Upper lobe of left lung (tissue), 6 donors: Measurements from ENCODE around the gene KIF5A. TPM values are rescaled to one million over a fixed set of nuclear protein-coding genes. Genes with fewer than 3 reads are reported as not detected.
"Not testable (repeated sequence)": the region's sequence is repeated elsewhere in the genome, so short reads cannot be mapped to it uniquely, and the experiment has no call there.

Experiments used
- ATAC-seq, 2 donors: fragments of 200-7000 bp; cut with Tn5 transposase; one replicate each; pipeline ENCODE4 v1.9.1; 2022; ENCODE audit warnings: mild to moderate bottlenecking in 2 of 2, moderate library complexity in 2 of 2; ENCODE audit not compliant: low FRiP score in 2 of 2
- DNase-seq, 2 donors: peaks; one replicate each; pipeline ENCODE4 v3.0.0-alpha.2; 2019 to 2020
- H3K27ac ChIP-seq, 4 donors: fragments of 200-600 bp; sonication (generic); one replicate each; pipeline ENCODE4 v1.5.1; 2016 to 2019
- H3K27me3 ChIP-seq, 4 donors: fragments of 200-600 bp; sonication (generic); one replicate each; pipeline ENCODE4 v1.5.1; 2017 to 2019
- H3K36me3 ChIP-seq, 4 donors: fragments of 200-600 bp; sonication (generic); one replicate each; pipeline ENCODE4 v1.5.1; 2016 to 2019
- H3K4me1 ChIP-seq, 4 donors: fragments of 200-600 bp; sonication (generic); one replicate each; pipeline ENCODE4 v1.5.1; 2018 to 2019
- H3K4me3 ChIP-seq, 4 donors: fragments of 200-600 bp; sonication (generic); one replicate each; pipeline ENCODE4 v1.5.1; 2017 to 2019; ENCODE audit warnings: mild to moderate bottlenecking in 2 of 4, moderate library complexity in 1 of 4
- H3K9me3 ChIP-seq, 4 donors: fragments of 200-600 bp; sonication (generic); one replicate each; pipeline ENCODE4 v1.5.1; 2018 to 2019
- CTCF ChIP-seq, 6 experiments: fragments of 450-650 bp in 4 of 6; fragments of 200-600 bp in 2 of 6; sonication (generic) in 2 of 6; IDR thresholded peaks; one replicate each; pipeline ENCODE4 v1.5.1; 2016 to 2019; ENCODE audit warnings: antibody characterized with exemption in 6 of 6
- EP300 ChIP-seq, 4 donors: sonication (generic); formaldehyde crosslinking; IDR thresholded peaks; one replicate each; pipeline ENCODE4 v1.5.1; 2017; ENCODE audit warnings: antibody characterized with exemption in 4 of 4, control low read depth in 2 of 4
- POLR2A ChIP-seq, 4 donors: fragments of 450-650 bp; IDR thresholded peaks; one replicate each; pipeline ENCODE4 v1.5.1; 2016 to 2017; ENCODE audit warnings: antibody characterized with exemption in 4 of 4, mild to moderate bottlenecking in 2 of 4
- POLR2AphosphoS5 ChIP-seq, 2 donors: sonication (generic); formaldehyde crosslinking; IDR thresholded peaks; one replicate each; pipeline ENCODE4 v1.5.1; 2017; ENCODE audit warnings: antibody characterized with exemption in 2 of 2
- WGBS, 2 donors: methylation state at CpG; one replicate each; pipeline ENCODE4 v1.1.5; 2017 to 2018; 5-methylcytosine and 5-hydroxymethylcytosine counted together
- total RNA-seq, 6 donors: library from RNA; depleted of rRNA in 4 of 6; stranded (reverse); fragments of >200 nt in 4 of 6; gene quantifications; one replicate each; pipeline versions ENCODE4 v1.1.0 to v1.2.1, GENCODE V29; 2016 to 2021
- donor health status: DM: no; HTN: no; CAD: no; lungs with moderate emphysema.
- donor health status: DM: no; HTN: yes; CAD: no; lungs with severe emphysema.

KIF5A gene
- total RNA-seq, 6 donors from 2014 or later: 0.06 to 0.39 (median 0.20) TPM; not detected in 1

- no peaks in the 10 kb centered on the region for H3K27me3 ChIP-seq
- DNase-seq: no peak
- 84 to 85% methylated on average over 4 of the region's 4 CpGs for WGBS, 2 donors
- no peak for TF ChIP-seq POLR2A (IDR thresholded peaks at IDR 0.05)
- TF ChIP-seq CTCF (IDR thresholded peaks at IDR 0.05): no peak
- TF ChIP-seq EP300 (IDR thresholded peaks at IDR 0.05): no peak
- TF ChIP-seq POLR2AphosphoS5 (IDR thresholded peaks at IDR 0.05): no peak
- no peaks in the 10 kb centered on the region for H3K36me3 ChIP-seq
- H3K4me1 ChIP-seq: no peaks in the 10 kb centered on the region
- ATAC-seq: no peak
- H3K27ac ChIP-seq: no peak overlapping the region
- no peaks in the 10 kb centered on the region for H3K9me3 ChIP-seq
- no peak overlapping the region for H3K4me3 ChIP-seq
Observed at GRCh38 chr12:57558864-57559263, 9.0 kb downstream of the KIF5A start.

- no peak for DNase-seq
- Histone ChIP-seq H3K4me3 (no peak overlapping the region), H3K4me1 (no peaks in the 10 kb centered on the region), H3K36me3 (no peaks in the 10 kb centered on the region), H3K27me3 (no peaks in the 10 kb centered on the region), H3K9me3 (no peaks in the 10 kb centered on the region), H3K27ac (no peak overlapping the region)
- ATAC-seq: no peak
- TF ChIP-seq CTCF (IDR thresholded peaks at IDR 0.05) (no peak), POLR2AphosphoS5 (IDR thresholded peaks at IDR 0.05) (no peak), EP300 (IDR thresholded peaks at IDR 0.05) (no peak), POLR2A (IDR thresholded peaks at IDR 0.05) (no peak)
- 93 to 96% methylated on average over 2 of the region's 2 CpGs for WGBS, 2 donors
Observed at GRCh38 chr12:57560516-57560915, 10.7 kb downstream of the KIF5A start.

GRCh38 chr12:57561117-57561516 lies 11.3 kb downstream of the KIF5A start:
- not testable (repeated sequence) for H3K27ac ChIP-seq, DNase-seq, H3K36me3 ChIP-seq, H3K27me3 ChIP-seq, H3K4me1 ChIP-seq, H3K4me3 ChIP-seq, H3K9me3 ChIP-seq, ATAC-seq
- WGBS, 2 donors: 60 to 68% methylated on average over 1 of the region's 1 CpG

GRCh38 chr12:57563358-57563757 lies 13.5 kb downstream of the KIF5A start:
- ATAC-seq: no peak
- Histone ChIP-seq H3K27me3 (no peaks in the 10 kb centered on the region), H3K9me3 (no peaks in the 10 kb centered on the region), H3K27ac (no peak overlapping the region), H3K4me3 (no peak overlapping the region), H3K36me3 (no peaks in the 10 kb centered on the region), H3K4me1 (no peaks in the 10 kb centered on the region)
- DNase-seq: no peak
- TF ChIP-seq POLR2A (IDR thresholded peaks at IDR 0.05): no peak
- no peak for TF ChIP-seq POLR2AphosphoS5 (IDR thresholded peaks at IDR 0.05)
- TF ChIP-seq CTCF (IDR thresholded peaks at IDR 0.05): no peak
- TF ChIP-seq EP300 (IDR thresholded peaks at IDR 0.05): no peak
- WGBS, 2 donors: 53 to 58% methylated on average over 4 of the region's 4 CpGs

- 78 to 83% methylated on average over 7 of the region's 7 CpGs for WGBS, 2 donors
- Histone ChIP-seq H3K4me3 (no peak overlapping the region), H3K36me3 (no peaks in the 10 kb centered on the region), H3K9me3 (no peaks in the 10 kb centered on the region), H3K27me3 (no peaks in the 10 kb centered on the region), H3K4me1 (no peaks in the 10 kb centered on the region), H3K27ac (no peak overlapping the region)
- no peak for TF ChIP-seq EP300 (IDR thresholded peaks at IDR 0.05)
- no peak for TF ChIP-seq CTCF (IDR thresholded peaks at IDR 0.05)
- TF ChIP-seq POLR2AphosphoS5 (IDR thresholded peaks at IDR 0.05): no peak
- no peak for TF ChIP-seq POLR2A (IDR thresholded peaks at IDR 0.05)
- no peak for ATAC-seq
- no peak for DNase-seq
Observed at GRCh38 chr12:57564178-57564740, 14.4 kb downstream of the KIF5A start.
